ENCODE results near the gene MOB1A.

MOB1A gene

GRCh38 chr2:74103763-74104162, 74.9 kb downstream of the MOB1A start:
- DNase-seq (ENCODE audit: low spot score): no peak

All from HuH-7.5 (cell line).